GM18498 (cell line): ENCODE measurements around the gene TPRG1L.

Source experiments
- ATAC-seq: cut with Tn5 transposase; IDR thresholded peaks from one replicate; pipeline ENCODE4 v1.9.1; 2021; ENCODE audit warnings: mild to moderate bottlenecking, moderate library complexity; ENCODE audit not compliant: unreplicated experiment

Gene TPRG1L

GRCh38 chr1:3676581-3677470 is 52.0 kb downstream of the TPRG1L start:
- peak; percentile 65 for ATAC-seq

DNA sequence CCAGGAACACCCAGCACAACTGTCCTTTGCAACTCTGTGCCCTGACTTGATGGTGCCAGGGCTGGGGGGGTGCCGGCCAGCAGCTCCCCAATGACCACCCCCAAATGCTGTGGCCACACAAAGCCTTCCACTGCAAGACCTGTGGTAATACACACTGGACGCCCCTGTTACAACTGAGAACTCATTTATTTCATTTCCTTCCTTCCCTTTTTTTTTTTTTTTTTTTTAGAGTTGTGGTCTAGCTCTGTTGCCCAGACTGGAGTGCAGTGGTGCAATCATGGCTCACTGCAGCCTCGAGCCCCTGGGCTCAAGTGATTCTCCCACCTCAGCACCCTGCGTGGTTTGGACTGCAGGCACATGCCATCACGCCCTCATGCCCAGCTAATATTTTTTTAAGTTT is 52.7 kb downstream of the TPRG1L start:
- ATAC-seq: peak; percentile 3

GRCh38 chr1:3678361-3679097 is 53.7 kb downstream of the TPRG1L start:
- no peak for ATAC-seq

- no peak for ATAC-seq
Measured at GRCh38 chr1:3679098-3679555, 54.3 kb downstream of the TPRG1L start.
